HG03196 (cell line): ENCODE measurements around the gene UTS2.

Experiments
- ATAC-seq: cut with Tn5 transposase; IDR thresholded peaks from one replicate; pipeline ENCODE4 v1.9.1; 2021; ENCODE audit not compliant: unreplicated experiment

The UTS2 gene

GRCh38 chr1:7852804-7853683 is at the start of gene UTS2:
Gene UTS2, minus strand, starts transcription at chr1:7853065. Its CDS starts 62 bp downstream, at chr1:7853003.
- ATAC-seq: no peak

GRCh38 chr1:7899741-7900140 is 46.9 kb upstream of the UTS2 start:
- no peak for ATAC-seq

GRCh38 chr1:7898962-7899361 is 46.1 kb upstream of the UTS2 start:
- ATAC-seq: no peak

GRCh38 chr1:7896994-7897393 is 44.1 kb upstream of the UTS2 start:
- no peak for ATAC-seq

GRCh38 chr1:7893529-7894180 is 40.8 kb upstream of the UTS2 start:
- no peak for ATAC-seq

- no peak for ATAC-seq
These were observed 38.9 kb upstream of the UTS2 start for GRCh38 chr1:7891804-7892203.

GRCh38 chr1:7890853-7891252 is 38.0 kb upstream of the UTS2 start:
- no peak for ATAC-seq

- no peak for ATAC-seq
These were observed 35.6 kb upstream of the UTS2 start for GRCh38 chr1:7888248-7889081.

- ATAC-seq: no peak
These were observed 33.5 kb upstream of the UTS2 start for GRCh38 chr1:7886405-7886745.

GRCh38 chr1:7885513-7886404 is 32.9 kb upstream of the UTS2 start:
- ATAC-seq: no peak

- no peak for ATAC-seq
These were observed 31.9 kb upstream of the UTS2 start for GRCh38 chr1:7884757-7885156.

GRCh38 chr1:7879228-7879627 is 26.4 kb upstream of the UTS2 start:
- no peak for ATAC-seq

GRCh38 chr1:7878027-7878426 is 25.2 kb upstream of the UTS2 start:
- no peak for ATAC-seq

- ATAC-seq: no peak
These were observed 21.2 kb upstream of the UTS2 start for GRCh38 chr1:7873801-7874795.

GRCh38 chr1:7871136-7871535 is 18.3 kb upstream of the UTS2 start:
- no peak for ATAC-seq

- ATAC-seq: no peak
These were observed 16.5 kb upstream of the UTS2 start for GRCh38 chr1:7869136-7869920.

GRCh38 chr1:7868070-7868780 is 15.4 kb upstream of the UTS2 start:
- ATAC-seq: no peak

GRCh38 chr1:7865978-7866377 is 13.1 kb upstream of the UTS2 start:
- no peak for ATAC-seq
